ENCODE measurements around the gene ADD1. TPM values are rescaled to one million over a fixed set of nuclear protein-coding genes. Genes with fewer than 3 reads are reported as not detected.

Gene ADD1
- total and polyA plus RNA-seq, 8 donors = 262 to 331 (median 304) TPM

- intact Hi-C loops (cut with DNase I) = no loop called here
- H3K9me3 ChIP-seq = peaks cover 0 to 18% of the 10 kb centered on the region in 2 donors
- H3K27ac ChIP-seq = no peak overlapping the region
- H3K4me3 ChIP-seq = no peak overlapping the region
- no peaks in the 10 kb centered on the region for H3K36me3 ChIP-seq
- peak; percentile 48 for ATAC-seq
- H3K4me1 ChIP-seq = no peaks in the 10 kb centered on the region
- no peak for DNase-seq
- no peak for TF ChIP-seq CTCF (IDR thresholded peaks at IDR 0.05)
- H3K27me3 ChIP-seq = no peaks in the 10 kb centered on the region
Observed at GRCh38 chr4:2977211-2978088, 133.8 kb downstream of the ADD1 start.

Other genes with a start within 250 kb of the ADD1 start
- 10 to 100 TPM; 32.9 to 46.5 TPM for gene TNIP2, start 87.5 kb upstream of the ADD1 start, total RNA-seq
- gene TNIP2, start 87.5 kb upstream of the ADD1 start, polyA plus RNA-seq (ENCODE audit: insufficient read length in 6 of 6) = 10 to 100 TPM; 16.6 to 26.1 (median 19.3) TPM
- 100 to 1,000 TPM in 1 of 2 donors, 10 to 100 TPM in 1; 58.2 to 113 TPM for gene SH3BP2, start 50.8 kb upstream of the ADD1 start, total RNA-seq
- 10 to 100 TPM; 34.9 to 65.2 (median 44.1) TPM for gene SH3BP2, start 50.8 kb upstream of the ADD1 start, polyA plus RNA-seq (ENCODE audit: insufficient read length in 6 of 6)
- gene NOP14, start 119.6 kb downstream of the ADD1 start, total RNA-seq = 10 to 100 TPM; 20.4 to 27.3 TPM
- 10 to 100 TPM; 26.1 to 33.0 (median 27.1) TPM for gene NOP14, start 119.6 kb downstream of the ADD1 start, polyA plus RNA-seq (ENCODE audit: insufficient read length in 6 of 6)
- 1 to 10 TPM; 5.3 to 6.8 TPM for gene GRK4, start 119.7 kb downstream of the ADD1 start, total RNA-seq
- gene GRK4, start 119.7 kb downstream of the ADD1 start, polyA plus RNA-seq (ENCODE audit: insufficient read length in 6 of 6) = 10 to 100 TPM; 13.3 to 23.0 (median 17.4) TPM
- not detected for gene HTT-AS, start 230.7 kb downstream of the ADD1 start, total RNA-seq
- not detected for gene HTT-AS, start 230.7 kb downstream of the ADD1 start, polyA plus RNA-seq (ENCODE audit: insufficient read length in 6 of 6)
- 10 to 100 TPM; 72.9 to 75.9 TPM for gene HTT, start 230.8 kb downstream of the ADD1 start, total RNA-seq
- 10 to 100 TPM; 34.5 to 44.8 (median 39.9) TPM for gene HTT, start 230.8 kb downstream of the ADD1 start, polyA plus RNA-seq (ENCODE audit: insufficient read length in 6 of 6)